GM19193 (cell line): ENCODE measurements around the gene TANGO6.

Experiments used
- POLR2A ChIP-seq: IDR thresholded peaks from 4 replicates; pipeline ENCODE4 v1.6.1; 2011; ENCODE audit not compliant: insufficient read depth, insufficient read length; ENCODE audit errors: extremely low read depth

Gene TANGO6

GRCh38 chr16:69039333-69039941, 196.1 kb downstream of the TANGO6 start:
- TF ChIP-seq POLR2A = no peak

- TF ChIP-seq POLR2A = no peak
Observed at GRCh38 chr16:69040144-69040909, 197.0 kb downstream of the TANGO6 start.

GRCh38 chr16:69048328-69049120, 205.2 kb downstream of the TANGO6 start:
- no peak for TF ChIP-seq POLR2A

GRCh38 chr16:69049146-69049545, 205.8 kb downstream of the TANGO6 start:
- TF ChIP-seq POLR2A = no peak

GRCh38 chr16:69049603-69050375, 206.5 kb downstream of the TANGO6 start:
- TF ChIP-seq POLR2A = no peak

GRCh38 chr16:69055008-69055407, 211.7 kb downstream of the TANGO6 start:
- no peak for TF ChIP-seq POLR2A

GRCh38 chr16:69055980-69056379, 212.6 kb downstream of the TANGO6 start:
- TF ChIP-seq POLR2A = no peak

- no peak for TF ChIP-seq POLR2A
Observed at GRCh38 chr16:69056421-69056820, 213.1 kb downstream of the TANGO6 start.

- TF ChIP-seq POLR2A = no peak
Observed at GRCh38 chr16:69057400-69058378, 214.4 kb downstream of the TANGO6 start.

GRCh38 chr16:69064124-69064763, 220.9 kb downstream of the TANGO6 start:
- TF ChIP-seq POLR2A = no peak

GRCh38 chr16:69064764-69065313, 221.5 kb downstream of the TANGO6 start:
- TF ChIP-seq POLR2A = no peak

GRCh38 chr16:69069504-69069903, 226.2 kb downstream of the TANGO6 start:
- TF ChIP-seq POLR2A = no peak

- TF ChIP-seq POLR2A = no peak
Observed at GRCh38 chr16:69071036-69071435, 227.7 kb downstream of the TANGO6 start.
